A549 (cell line): Measurements from ENCODE around the gene CHSY3. TPM values are rescaled to one million over a fixed set of nuclear protein-coding genes. Genes with fewer than 3 reads are reported as not detected.

ENCODE experiments used
- ATAC-seq, 2 experiments: fragments of 200-7000 bp in 1 of 2; fragments of >200 bp in 1 of 2; cut with Nextera tagmentation in 1 of 2; cut with Tn5 transposase in 1 of 2; 3 replicates each; pipeline versions ENCODE4 v1.8.0 to v1.9.1; 2018 to 2020; ENCODE audit warnings: mild to moderate bottlenecking in 1 of 2, moderate library complexity in 1 of 2
- CTCF ChIA-PET: fragments of 300-600 bp; sonication (Branson Sonifier 250); formaldehyde crosslinking; extraction: SDS; loops from one replicate; lab custom pipeline; 2021; ENCODE audit warnings: antibody characterized with exemption, inconsistent platforms; lab: Yijun Ruan, JAX
- POLR2A ChIA-PET: fragments of 350-600 bp; formaldehyde crosslinking; extraction: SDS; loops from one replicate; lab custom pipeline; 2021; ENCODE audit warnings: antibody characterized with exemption, inconsistent platforms; lab: Yijun Ruan, JAX
- DNase-seq, 2 experiments: peaks; one replicate each; pipeline versions ENCODE4 v3.0.0 to v3.0.0-alpha.2; 2011 to 2016; ENCODE audit warnings: low read depth in 1 of 2, low spot score in 1 of 2
- FAIRE-seq: peaks from 2 replicates; lab custom pipeline; 2011; peaks lifted over from hg19 to GRCh38; lab: Jason Lieb, UNC
- H3K27ac ChIP-seq, 2 experiments: fragments of >200 bp; sonication (Bioruptor Twin); formaldehyde crosslinking; 3 replicates each; pipeline ENCODE4 v1.5.1; 2016 to 2017
- H3K4me1 ChIP-seq: fragments of >200 bp; sonication (Bioruptor Twin); formaldehyde crosslinking; 3 replicates; pipeline ENCODE4 v1.6.1; 2016
- H3K4me2 ChIP-seq: fragments of >200 bp; sonication (Bioruptor Twin); formaldehyde crosslinking; 3 replicates; pipeline ENCODE4 v1.6.1; 2016
- H3K4me3 ChIP-seq: fragments of >200 bp; sonication (Bioruptor Twin); formaldehyde crosslinking; 3 replicates; pipeline ENCODE4 v1.5.1; 2016
- H3K9me3 ChIP-seq: fragments of >200 bp; sonication (Bioruptor Twin); formaldehyde crosslinking; 3 replicates; pipeline ENCODE4 v1.6.1; 2016
- CHD2 ChIP-seq: fragments of 150-350 bp; IDR thresholded peaks from 2 replicates; pipeline ENCODE4 v1.6.1; 2014; ENCODE audit warnings: low read length; ENCODE audit not compliant: partially characterized antibody
- E2F6 ChIP-seq: IDR thresholded peaks from 2 replicates; pipeline ENCODE4 v1.6.1; 2012; ENCODE audit warnings: low read depth, borderline replicate concordance
- EHF ChIP-seq: fragments of 250-450 bp; sonication (Bioruptor Pico); IDR thresholded peaks from 2 replicates; pipeline ENCODE4 v1.5.0; 2020; ENCODE audit warnings: mild to moderate bottlenecking
- HEYL ChIP-seq: fragments of 250-450 bp; sonication (Bioruptor Pico); IDR thresholded peaks from 2 replicates; pipeline ENCODE4 v1.8.0; 2021; ENCODE audit warnings: mild to moderate bottlenecking, moderate library complexity
- HMGXB4 ChIP-seq: fragments of 250-450 bp; sonication (Bioruptor Pico); IDR thresholded peaks from 2 replicates; pipeline ENCODE4 v1.5.0; 2021; ENCODE audit warnings: mild to moderate bottlenecking, moderate library complexity, borderline replicate concordance
- HOXA7 ChIP-seq: fragments of 250-450 bp; sonication (Bioruptor Pico); IDR thresholded peaks from 2 replicates; pipeline ENCODE4 v1.5.0; 2020; ENCODE audit warnings: mild to moderate bottlenecking, moderate library complexity
- HOXB13 ChIP-seq: fragments of 250-450 bp; sonication (Bioruptor Pico); IDR thresholded peaks from 2 replicates; pipeline ENCODE4 v1.5.0; 2020; ENCODE audit warnings: low read depth, mild to moderate bottlenecking, moderate library complexity
- JUN ChIP-seq, 2 experiments: fragments of >200 bp; sonication (Bioruptor Twin); formaldehyde crosslinking; IDR thresholded peaks; 2 replicates in 1 of 2; 3 replicates in 1 of 2; pipeline ENCODE4 v1.6.1; 2016 to 2017
- MYC ChIP-seq: IDR thresholded peaks from 2 replicates; pipeline ENCODE4 v1.6.1; 2012; ENCODE audit warnings: mild to moderate bottlenecking, inconsistent platforms, low read length, improper control_type of control experiment, borderline replicate concordance
- NR3C1 ChIP-seq: fragments of >200 bp; sonication (Bioruptor Twin); formaldehyde crosslinking; IDR thresholded peaks from 3 replicates; pipeline ENCODE4 v1.6.1; 2017
- PBX3 ChIP-seq: IDR thresholded peaks from 2 replicates; pipeline ENCODE4 v1.6.1; 2012
- RFX5 ChIP-seq: fragments of 450-650 bp; IDR thresholded peaks from 2 replicates; pipeline ENCODE4 v1.7.1; 2014; ENCODE audit warnings: antibody characterized with exemption, mild to moderate bottlenecking, moderate library complexity
- SMC3 ChIP-seq: fragments of >200 bp; sonication (Bioruptor Twin); formaldehyde crosslinking; IDR thresholded peaks from 3 replicates; pipeline ENCODE4 v1.6.1; 2018; ENCODE audit warnings: inconsistent platforms
- ZC3H11A ChIP-seq: fragments of 450-650 bp; IDR thresholded peaks from 2 replicates; pipeline ENCODE4 v1.6.1; 2014; ENCODE audit warnings: antibody characterized with exemption, mild to moderate bottlenecking
- ZSCAN20 ChIP-seq: fragments of 250-450 bp; sonication (Bioruptor Pico); IDR thresholded peaks from 2 replicates; pipeline ENCODE4 v1.8.0; 2022; ENCODE audit warnings: mild to moderate bottlenecking, moderate library complexity
- WGBS: methylation state at CpG from one replicate; pipeline ENCODE4 v1.1.6; 2017; ENCODE audit errors: missing lambda C conversion rate; 5-methylcytosine and 5-hydroxymethylcytosine counted together
- polyA plus RNA-seq, 4 experiments: library from polyadenylated mRNA; depleted of rRNA in 3 of 4; stranded (reverse); fragments of >200 nt; fragmentation: RNase III in 1 of 4; extraction: RNeasy Plus Mini Kit Qiagen cat#74134 plus additional on column Dnase treatment in 1 of 4; gene quantifications; 2 replicates in 3 of 4; 3 replicates in 1 of 4; pipeline ENCODE4 v1.2.3, GENCODE V29; 2011 to 2017

Gene CHSY3
- polyA plus RNA-seq, 2 of the 4 experiments (the other 2 are of a cell fraction) = 0.06 to 0.12 TPM

GRCh38 chr5:129973716-129974426 lies 69.6 kb downstream of the CHSY3 start:
- no peaks in the 10 kb centered on the region for H3K9me3 ChIP-seq
- no peak overlapping the region for H3K27ac ChIP-seq
- H3K4me1 ChIP-seq = no peaks in the 10 kb centered on the region
- no peak overlapping the region for H3K4me2 ChIP-seq
- POLR2A ChIA-PET = no interaction called here
- CTCF ChIA-PET = no interaction called here
- no peak overlapping the region for H3K4me3 ChIP-seq
- FAIRE-seq (no peak), ATAC-seq (no peak), DNase-seq (no peak)
- TF ChIP-seq HMGXB4 (CRISPR knock-in tag) = no peak
- TF ChIP-seq E2F6 = no peak
- TF ChIP-seq JUN (IDR thresholded peaks at IDR 0.05) = no peak
- no peak for TF ChIP-seq MYC
- TF ChIP-seq ZSCAN20 (CRISPR knock-in tag) = no peak
- TF ChIP-seq RFX5 = no peak
- 3% methylated on average over 2 of the region's 2 CpGs for WGBS

- DNase-seq (no peak), ATAC-seq (no peak), FAIRE-seq (no peak)
- Histone ChIP-seq H3K4me2 (no peak overlapping the region), H3K9me3 (no peaks in the 10 kb centered on the region), H3K4me3 (no peak overlapping the region), H3K27ac (no peak overlapping the region), H3K4me1 (no peaks in the 10 kb centered on the region)
- POLR2A ChIA-PET = no interaction called here
- CTCF ChIA-PET = no interaction called here
- TF ChIP-seq HOXB13 (no peak), ZC3H11A (no peak), NR3C1 (no peak), HEYL (CRISPR knock-in tag) (no peak)
Measured at GRCh38 chr5:129977810-129978209, 73.5 kb downstream of the CHSY3 start.

- FAIRE-seq = no peak
Measured at GRCh38 chr5:129978270-129978669, 74.0 kb downstream of the CHSY3 start.

GRCh38 chr5:129988453-129988852 lies 84.2 kb downstream of the CHSY3 start:
- no peaks in the 10 kb centered on the region for H3K4me1 ChIP-seq
- no peak overlapping the region for H3K4me3 ChIP-seq
- no peaks in the 10 kb centered on the region for H3K9me3 ChIP-seq
- TF ChIP-seq SMC3 (no peak), ZC3H11A (no peak), HOXA7 (CRISPR knock-in tag) (no peak), EHF (CRISPR knock-in tag) (no peak), CHD2 (no peak), NR3C1 (no peak), MYC (no peak)
- TF ChIP-seq, all 56 proteins: peak for 0
- ChIA-PET CTCF (no interaction called here), POLR2A (no interaction called here)
- DNase-seq (no peak), FAIRE-seq (no peak), ATAC-seq (no peak)
- Histone ChIP-seq H3K27ac (no peak overlapping the region), H3K4me2 (no peak overlapping the region)

More at GRCh38 chr5:129978270-129978669, 74.0 kb downstream of the CHSY3 start:
- no peaks in the 10 kb centered on the region for H3K4me1 ChIP-seq
- DNase-seq (no peak), ATAC-seq (no peak)
- no peak overlapping the region for H3K4me3 ChIP-seq
- ChIA-PET CTCF (no interaction called here), POLR2A (no interaction called here)
- 16% methylated on average over 1 of the region's 1 CpG for WGBS
- no peak overlapping the region for H3K4me2 ChIP-seq
- H3K27ac ChIP-seq = no peak overlapping the region
- H3K9me3 ChIP-seq = no peaks in the 10 kb centered on the region
- no peak for TF ChIP-seq SMC3
- TF ChIP-seq PBX3 = no peak
- no peak for TF ChIP-seq RFX5
